Middle frontal gyrus (tissue), 1 donor: Measurements from ENCODE around the gene WFDC5.
"Not testable (repeated sequence)": the region's sequence is repeated elsewhere in the genome, so short reads cannot be mapped to it uniquely, and the experiment has no call there.

Source experiments
- DNase-seq: peaks from one replicate; pipeline ENCODE4 v3.0.0-alpha.2; 2015; ENCODE audit warnings: low spot score; ENCODE audit errors: extremely low spot score

Gene WFDC5

GRCh38 chr20:45090481-45090880, 24.5 kb downstream of the WFDC5 start:
- DNase-seq: no peak

GRCh38 chr20:45088247-45088646, 26.7 kb downstream of the WFDC5 start:
- DNase-seq: no peak

GRCh38 chr20:45087814-45088213, 27.2 kb downstream of the WFDC5 start:
- DNase-seq: no peak

- no peak for DNase-seq
Observed at GRCh38 chr20:45087097-45087790, 27.7 kb downstream of the WFDC5 start.

GRCh38 chr20:45085867-45086266, 29.1 kb downstream of the WFDC5 start:
- DNase-seq: no peak

- no peak for DNase-seq
Observed at GRCh38 chr20:45085289-45085688, 29.7 kb downstream of the WFDC5 start.

GRCh38 chr20:45083127-45083526, 31.8 kb downstream of the WFDC5 start:
- no peak for DNase-seq

GRCh38 chr20:45082468-45082867, 32.5 kb downstream of the WFDC5 start:
- no peak for DNase-seq

- no peak for DNase-seq
Observed at GRCh38 chr20:45080867-45081624, 33.9 kb downstream of the WFDC5 start.

GRCh38 chr20:45077559-45077958, 37.4 kb downstream of the WFDC5 start:
- no peak for DNase-seq

- DNase-seq: no peak
Observed at GRCh38 chr20:45073221-45073620, 41.8 kb downstream of the WFDC5 start.

- no peak for DNase-seq
Observed at GRCh38 chr20:45072066-45072465, 42.9 kb downstream of the WFDC5 start.

GRCh38 chr20:45070932-45071632, 43.9 kb downstream of the WFDC5 start:
- DNase-seq: no peak

- no peak for DNase-seq
Observed at GRCh38 chr20:45069261-45069660, 45.7 kb downstream of the WFDC5 start.

- no peak for DNase-seq
Observed at GRCh38 chr20:45067558-45067957, 47.4 kb downstream of the WFDC5 start.

GRCh38 chr20:45067087-45067486, 47.9 kb downstream of the WFDC5 start:
- DNase-seq: no peak

- no peak for DNase-seq
Observed at GRCh38 chr20:45066372-45066771, 48.6 kb downstream of the WFDC5 start.

GRCh38 chr20:45064812-45065211, 50.2 kb downstream of the WFDC5 start:
- DNase-seq: no peak

- DNase-seq: not testable (repeated sequence)
Observed at GRCh38 chr20:45063107-45063506, 51.9 kb downstream of the WFDC5 start.

- DNase-seq: no peak
Observed at GRCh38 chr20:45061244-45061643, 53.7 kb downstream of the WFDC5 start.

- no peak for DNase-seq
Observed at GRCh38 chr20:45060294-45060693, 54.7 kb downstream of the WFDC5 start.
